ENCODE data around the gene ADPRS. TPM values are rescaled to one million over a fixed set of nuclear protein-coding genes. Genes with fewer than 3 reads are reported as not detected.
A peak's percentile ranks its signal among the peaks of the same experiment; 100 is the strongest.

The ADPRS gene
- total RNA-seq, 1 experiment from 2014 or later = 27.8 TPM

DNA sequence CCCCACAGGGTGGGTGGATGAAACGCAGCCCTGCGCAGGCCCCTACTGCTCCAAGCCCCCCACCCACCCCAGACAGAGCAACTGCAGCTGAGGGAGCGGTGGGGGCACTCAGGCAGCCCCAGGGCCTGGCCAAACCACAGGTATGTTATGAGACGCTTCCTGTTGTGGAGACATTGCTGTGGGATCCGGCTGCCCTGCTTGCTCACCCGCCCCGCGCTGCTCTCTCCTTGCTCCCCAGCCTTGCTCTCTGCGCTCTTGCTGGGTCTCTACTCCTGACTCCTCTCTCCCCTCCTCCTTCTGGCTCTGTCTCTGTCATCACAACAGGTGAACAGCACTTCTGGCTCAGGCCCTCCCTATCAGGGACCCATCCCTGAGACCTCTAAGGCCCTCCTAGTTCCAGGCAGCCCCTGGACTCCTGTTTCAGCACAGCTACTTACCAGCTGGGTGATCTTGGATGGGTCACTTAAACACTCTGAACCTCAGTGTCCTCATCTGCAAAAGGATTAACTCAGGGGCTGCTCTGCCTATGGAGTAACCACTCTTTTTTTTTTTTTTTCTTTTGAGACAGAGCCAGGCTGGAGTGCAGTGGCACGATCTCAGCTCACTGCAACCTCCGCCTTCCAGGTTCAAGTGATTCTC lies 20.5 kb downstream of the ADPRS start:
- Histone ChIP-seq H2BK5ac (ENCODE audit: insufficient read length, low read length) (no peak overlapping the region), H3K9ac (ENCODE audit: extremely low read depth, insufficient read length, low read length) (no peak overlapping the region), H4K91ac (ENCODE audit: insufficient read length, low read depth, low read length) (no peak overlapping the region), H3K14ac (ENCODE audit: insufficient read depth, low read length) (no peak overlapping the region), H3K27me3 (ENCODE audit: insufficient read depth, low read length) (no peaks in the 10 kb centered on the region), H4K5ac (ENCODE audit: insufficient read length, low read depth, low read length) (no peak overlapping the region), H3K9me3 (ENCODE audit: control insufficient read depth, low read depth, low read length) (no peaks in the 10 kb centered on the region), H4K8ac (replicated peaks; ENCODE audit: insufficient read length, low read depth, low read length) (no peak overlapping the region), H3T11ph (ENCODE audit: low read length) (no peak overlapping the region), H3K4ac (ENCODE audit: low read depth, low read length) (no peak overlapping the region), H3K4me2 (ENCODE audit: insufficient read depth, insufficient read length, low read length) (no peak overlapping the region), H2BK20ac (ENCODE audit: low read depth, low read length, poor library complexity, severe bottlenecking) (no peak overlapping the region), H3K4me1 (ENCODE audit: insufficient read depth, low read length) (no peaks in the 10 kb centered on the region), H3K79me2 (ENCODE audit: insufficient read depth, low read length) (no peaks in the 10 kb centered on the region), H2AFZ (ENCODE audit: low read length) (no peak overlapping the region), H3K23me2 (ENCODE audit: insufficient read length, low read depth, low read length, poor library complexity, severe bottlenecking) (no peaks in the 10 kb centered on the region), H2BK12ac (ENCODE audit: insufficient read length, low read depth, low read length) (no peak overlapping the region), H2BK15ac (ENCODE audit: low read depth, low read length) (no peak overlapping the region), H2BK120ac (ENCODE audit: low read depth, low read length, poor library complexity, severe bottlenecking) (no peak overlapping the region), H3K23ac (ENCODE audit: insufficient read length, low read depth, low read length) (no peak overlapping the region), H3K27ac (ENCODE audit: insufficient read length, low read depth, low read length) (no peak overlapping the region), H4K20me1 (ENCODE audit: control insufficient read depth, insufficient read depth, insufficient read length) (no peaks in the 10 kb centered on the region), H2AK5ac (ENCODE audit: insufficient read length, low read length) (no peak overlapping the region), H3K79me1 (ENCODE audit: insufficient read depth, low read depth, low read length, poor library complexity, severe bottlenecking) (no peaks in the 10 kb centered on the region), H3K18ac (ENCODE audit: insufficient read length, low read depth, low read length) (no peak overlapping the region), H3K56ac (ENCODE audit: insufficient read length, low read depth, low read length) (no peak overlapping the region)
- Mint-ChIP-seq H3K4me1 (peaks cover 0 to 6% of the 10 kb centered on the region in 2 experiments; a peak in 3 of 4 replicates), H3K36me3 (ENCODE audit: insufficient read depth in 1 of 3, low read depth in 3 of 3) (no peaks in the 10 kb centered on the region; a peak in 1 of 7 replicates), H3K27ac (peak overlapping the region in 2 of 3 experiments; percentile 28 to 75; a peak in 2 of 7 replicates), H3K4me3 (no peak overlapping the region), H3K27me3 (ENCODE audit: low read depth) (no peaks in the 10 kb centered on the region; the same call in none of the 2 replicates), H3K9me3 (no peaks in the 10 kb centered on the region)
- no peak for DNase-seq
- WGBS (ENCODE audit: extremely low coverage, insufficient read length, low lambda C conversion rate) = no CpG with 5 or more reads among the region's 11 CpGs
- TF ChIP-seq, protein P1, sequence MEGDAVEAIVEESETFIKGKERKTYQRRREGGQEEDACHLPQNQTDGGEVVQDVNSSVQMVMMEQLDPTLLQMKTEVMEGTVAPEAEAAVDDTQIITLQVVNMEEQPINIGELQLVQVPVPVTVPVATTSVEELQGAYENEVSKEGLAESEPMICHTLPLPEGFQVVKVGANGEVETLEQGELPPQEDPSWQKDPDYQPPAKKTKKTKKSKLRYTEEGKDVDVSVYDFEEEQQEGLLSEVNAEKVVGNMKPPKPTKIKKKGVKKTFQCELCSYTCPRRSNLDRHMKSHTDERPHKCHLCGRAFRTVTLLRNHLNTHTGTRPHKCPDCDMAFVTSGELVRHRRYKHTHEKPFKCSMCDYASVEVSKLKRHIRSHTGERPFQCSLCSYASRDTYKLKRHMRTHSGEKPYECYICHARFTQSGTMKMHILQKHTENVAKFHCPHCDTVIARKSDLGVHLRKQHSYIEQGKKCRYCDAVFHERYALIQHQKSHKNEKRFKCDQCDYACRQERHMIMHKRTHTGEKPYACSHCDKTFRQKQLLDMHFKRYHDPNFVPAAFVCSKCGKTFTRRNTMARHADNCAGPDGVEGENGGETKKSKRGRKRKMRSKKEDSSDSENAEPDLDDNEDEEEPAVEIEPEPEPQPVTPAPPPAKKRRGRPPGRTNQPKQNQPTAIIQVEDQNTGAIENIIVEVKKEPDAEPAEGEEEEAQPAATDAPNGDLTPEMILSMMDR (conservative IDR thresholded peaks at IDR 0.05) = no peak
